ENCODE results near the gene FKBP8.

DNA sequence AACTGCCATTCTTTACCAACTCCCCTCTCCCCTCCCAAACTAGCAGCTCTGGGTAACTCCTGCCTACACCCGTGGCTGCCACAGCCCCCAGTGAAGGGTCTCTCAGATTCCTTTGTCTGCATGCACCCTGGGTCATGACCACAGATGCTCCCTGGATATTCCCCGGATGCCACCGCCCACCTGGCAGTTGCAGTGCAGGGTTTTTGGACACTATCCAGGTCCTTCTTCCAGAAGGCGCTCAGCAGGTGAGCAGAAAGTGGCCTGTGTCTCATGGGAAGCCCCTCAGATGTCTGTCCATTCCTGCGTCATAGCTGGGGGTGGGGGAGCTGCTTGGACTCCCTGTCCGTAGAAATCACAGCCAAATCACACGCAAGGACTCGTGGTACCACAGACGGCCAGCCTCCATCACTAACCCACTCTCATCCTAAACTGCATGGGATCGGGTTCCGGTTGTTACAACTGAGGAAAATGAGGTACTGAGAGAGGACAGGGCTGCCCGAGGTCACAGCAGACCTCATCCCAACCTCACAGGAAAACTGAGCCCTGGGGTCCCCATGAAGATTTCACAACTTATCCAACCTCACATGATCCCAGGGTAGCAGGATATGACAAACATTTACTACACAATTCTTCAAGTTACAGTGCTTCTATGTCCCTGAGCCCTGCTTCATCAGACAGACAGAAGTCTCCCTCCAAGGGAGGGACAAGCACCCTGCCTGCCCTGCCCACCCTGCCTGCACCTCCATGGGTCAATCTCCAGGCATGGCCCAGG, 60.1 kb downstream of the FKBP8 start:
- TF ChIP-seq, protein P1, sequence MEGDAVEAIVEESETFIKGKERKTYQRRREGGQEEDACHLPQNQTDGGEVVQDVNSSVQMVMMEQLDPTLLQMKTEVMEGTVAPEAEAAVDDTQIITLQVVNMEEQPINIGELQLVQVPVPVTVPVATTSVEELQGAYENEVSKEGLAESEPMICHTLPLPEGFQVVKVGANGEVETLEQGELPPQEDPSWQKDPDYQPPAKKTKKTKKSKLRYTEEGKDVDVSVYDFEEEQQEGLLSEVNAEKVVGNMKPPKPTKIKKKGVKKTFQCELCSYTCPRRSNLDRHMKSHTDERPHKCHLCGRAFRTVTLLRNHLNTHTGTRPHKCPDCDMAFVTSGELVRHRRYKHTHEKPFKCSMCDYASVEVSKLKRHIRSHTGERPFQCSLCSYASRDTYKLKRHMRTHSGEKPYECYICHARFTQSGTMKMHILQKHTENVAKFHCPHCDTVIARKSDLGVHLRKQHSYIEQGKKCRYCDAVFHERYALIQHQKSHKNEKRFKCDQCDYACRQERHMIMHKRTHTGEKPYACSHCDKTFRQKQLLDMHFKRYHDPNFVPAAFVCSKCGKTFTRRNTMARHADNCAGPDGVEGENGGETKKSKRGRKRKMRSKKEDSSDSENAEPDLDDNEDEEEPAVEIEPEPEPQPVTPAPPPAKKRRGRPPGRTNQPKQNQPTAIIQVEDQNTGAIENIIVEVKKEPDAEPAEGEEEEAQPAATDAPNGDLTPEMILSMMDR (conservative IDR thresholded peaks at IDR 0.05), result no peak
- no peak for TF ChIP-seq EZH2 (IDR thresholded peaks at IDR 0.05; ENCODE audit: low read depth)
